Cardiac septum (tissue), 1 donor: ENCODE measurements around the gene CTDSP2. TPM values are rescaled to one million over a fixed set of nuclear protein-coding genes. Genes with fewer than 3 reads are reported as not detected.

Source experiments
- DNase-seq: peaks from one replicate; pipeline ENCODE4 v3.0.0-alpha.2; 2020; ENCODE audit warnings: low spot score
- intact Hi-C: fragments of 100-400 bp; cut with DNase I; formaldehyde crosslinking; loops from one replicate; pipeline ENCODE4 v1.14.0; 2022
- total RNA-seq: library from RNA; stranded (reverse); fragmentation: NEBNext Ultra II Directional; extraction: Animal tissue kit (Norgen Biotek cat#: 25700); gene quantifications from one replicate; pipeline ENCODE4 v1.2.1, GENCODE V29; 2021
- donor health status: DM: no; HTN: no; CAD: no.

The CTDSP2 gene
- total RNA-seq, 1 donor from 2014 or later: 89.2 TPM

- intact Hi-C loops: loop anchor here (2.0 kb wide), 1 partner anchor 55 kb away; no protein-coding TSS in a partner anchor
- DNase-seq: no peak
These were observed 6.5 kb downstream of the CTDSP2 start for GRCh38 chr12:57839996-57840395.

GRCh38 chr12:57838594-57839302, 7.8 kb downstream of the CTDSP2 start:
- no peak for DNase-seq
- intact Hi-C loops: loop anchor here (2.0 kb wide), 1 partner anchor 56 kb away; no protein-coding TSS in a partner anchor

GRCh38 chr12:57837864-57838562, 8.5 kb downstream of the CTDSP2 start:
- intact Hi-C loops: loop anchor here (2.0 kb wide), 1 partner anchor 57 kb away; no protein-coding TSS in a partner anchor
- DNase-seq: no peak

GRCh38 chr12:57836442-57837375, 9.8 kb downstream of the CTDSP2 start:
- intact Hi-C loops: no loop called here
- DNase-seq: peak; percentile 85

GRCh38 chr12:57835366-57836288, 10.9 kb downstream of the CTDSP2 start:
- DNase-seq: no peak
- intact Hi-C loops: no loop called here

GRCh38 chr12:57834086-57834876, 12.2 kb downstream of the CTDSP2 start:
- intact Hi-C loops: no loop called here

GRCh38 chr12:57833672-57834071, 12.9 kb downstream of the CTDSP2 start:
- DNase-seq: no peak
- intact Hi-C loops: no loop called here

More at GRCh38 chr12:57834086-57834876, 12.2 kb downstream of the CTDSP2 start:
- no peak for DNase-seq

- no peak for DNase-seq
- intact Hi-C loops: no loop called here
These were observed 13.6 kb downstream of the CTDSP2 start for GRCh38 chr12:57832966-57833365.

GRCh38 chr12:57830393-57830792, 16.1 kb downstream of the CTDSP2 start:
- no peak for DNase-seq
- intact Hi-C loops: loop anchor here (2.0 kb wide), 2 partner anchors 28 to 66 kb away; no protein-coding TSS in a partner anchor

- no peak for DNase-seq
- intact Hi-C loops: no loop called here
These were observed 17.3 kb downstream of the CTDSP2 start for GRCh38 chr12:57829025-57829777.

GRCh38 chr12:57826966-57827365, 19.6 kb downstream of the CTDSP2 start:
- intact Hi-C loops: no loop called here
- DNase-seq: no peak

- intact Hi-C loops: no loop called here
- DNase-seq: no peak
These were observed 20.1 kb downstream of the CTDSP2 start for GRCh38 chr12:57826400-57826799.

- intact Hi-C loops: no loop called here
- DNase-seq: no peak
These were observed 21.1 kb downstream of the CTDSP2 start for GRCh38 chr12:57825451-57825850.

- intact Hi-C loops: no loop called here
- no peak for DNase-seq
These were observed 22.5 kb downstream of the CTDSP2 start for GRCh38 chr12:57823908-57824640.

- DNase-seq: no peak
- intact Hi-C loops: no loop called here
These were observed 23.2 kb downstream of the CTDSP2 start for GRCh38 chr12:57823131-57823907.
